GM10248 (cell line): ENCODE results near the gene ZBTB45.
A peak's percentile ranks its signal among the peaks of the same experiment; 100 is the strongest.

Experiments
- CTCF ChIA-PET: fragments of 300-600 bp; sonication (Branson Sonifier 250); formaldehyde crosslinking; extraction: SDS; loops from one replicate; lab custom pipeline; 2021; ENCODE audit warnings: antibody characterized with exemption; lab: Yijun Ruan, JAX
- POLR2A ChIA-PET: fragments of 350-650 bp; sonication (Branson Sonifier 250); formaldehyde crosslinking; extraction: SDS; loops from one replicate; lab custom pipeline; 2020; ENCODE audit warnings: antibody characterized with exemption; lab: Yijun Ruan, JAX
- DNase-seq: peaks from one replicate; pipeline ENCODE4 v3.0.0; 2012; ENCODE audit errors: extremely low spot score
- CTCF ChIP-seq: IDR thresholded peaks from 2 replicates; pipeline ENCODE4 v1.5.1; 2012; ENCODE audit warnings: mild to moderate bottlenecking, low read depth; ENCODE audit errors: extremely low read depth, missing control alignments, control extremely low read depth

Gene ZBTB45

GRCh38 chr19:58469241-58470013 is 50.2 kb downstream of the ZBTB45 start:
- CTCF ChIA-PET: interaction anchor here (1.0 to 1.6 kb wide), 4 partner anchors 16 to 1063 kb away, joined by 3 to 5 read pairs (median 4); partner anchors contain the start of gene CHMP2A

GRCh38 chr19:58468216-58468839 is 51.3 kb downstream of the ZBTB45 start:
- ChIA-PET POLR2A (no interaction called here), CTCF (interaction anchor here (1.0 kb wide), 1 partner anchor 15 kb away, joined by 3 read pairs; no protein-coding TSS in a partner anchor)
- no peak for DNase-seq
- peak; percentile 20 for TF ChIP-seq CTCF

More at GRCh38 chr19:58469241-58470013, 50.2 kb downstream of the ZBTB45 start:
- DNase-seq: no peak
- TF ChIP-seq CTCF: no peak
- POLR2A ChIA-PET: no interaction called here

GRCh38 chr19:58466760-58467589 is 52.6 kb downstream of the ZBTB45 start, which contains the start of gene ZNF324:
Gene ZNF324 (plus strand): TSS chr19:58467080. CDS start chr19:58469186, 2,106 bp downstream.
- CTCF ChIA-PET: interaction anchor here (1.0 to 1.2 kb wide), 2 partner anchors 8 to 53 kb away, joined by 3 read pairs; partner anchors contain the start of gene ZBTB45
- peak; percentile 99 for DNase-seq
- no peak for TF ChIP-seq CTCF
- POLR2A ChIA-PET: no interaction called here

GRCh38 chr19:58466089-58466759 is 53.4 kb downstream of the ZBTB45 start:
- DNase-seq: no peak
- ChIA-PET CTCF (interaction anchor here (1.0 to 1.4 kb wide), 3 partner anchors 9 to 54 kb away, joined by 3 read pairs; partner anchors contain the start of gene ZBTB45), POLR2A (no interaction called here)
- TF ChIP-seq CTCF: no peak
